ENCODE measurements around the gene RPGRIP1L.
"Not testable (repeated sequence)": the region's sequence is repeated elsewhere in the genome, so short reads cannot be mapped to it uniquely, and the experiment has no call there.

RPGRIP1L gene

DNA sequence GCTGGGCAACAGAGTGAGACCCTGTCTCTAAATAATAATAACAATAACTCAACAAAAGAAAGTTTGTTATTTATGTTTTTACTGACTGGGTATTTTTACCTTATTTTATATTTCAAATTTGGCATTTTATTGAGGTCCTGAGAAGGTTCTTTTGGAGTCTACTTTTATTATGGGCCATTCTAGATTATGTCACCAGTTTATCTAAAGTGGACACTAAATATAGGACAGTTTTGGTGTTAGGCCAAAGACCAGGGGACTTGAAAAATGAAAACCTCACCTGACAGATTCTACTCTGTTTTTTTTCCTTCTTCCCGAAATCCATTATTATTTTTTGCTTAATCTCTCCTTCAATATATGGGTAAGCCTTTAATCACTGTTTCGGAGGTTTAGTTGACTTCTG lies 8.4 kb upstream of the RPGRIP1L start:
- no peak for DNase-seq

DNA sequence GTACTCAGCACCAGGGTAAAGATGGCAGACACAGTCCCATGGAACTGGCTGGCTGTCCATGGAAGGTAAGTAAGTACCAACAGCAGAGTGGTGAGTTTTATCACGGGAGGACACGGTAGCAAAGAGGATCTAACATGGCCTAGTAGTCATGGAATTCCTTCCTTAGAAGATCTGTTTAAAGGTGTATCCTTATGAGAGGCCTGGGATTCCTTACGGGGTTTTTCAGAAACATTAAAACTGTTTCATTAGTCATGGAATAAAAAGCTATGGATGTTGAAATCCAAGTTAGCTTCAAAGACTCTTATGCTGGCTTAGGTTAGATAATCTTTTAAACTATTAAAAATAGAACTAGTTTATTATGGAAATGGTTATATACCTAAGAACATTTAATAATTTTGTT lies 7.7 kb upstream of the RPGRIP1L start:
- no peak for DNase-seq

DNA sequence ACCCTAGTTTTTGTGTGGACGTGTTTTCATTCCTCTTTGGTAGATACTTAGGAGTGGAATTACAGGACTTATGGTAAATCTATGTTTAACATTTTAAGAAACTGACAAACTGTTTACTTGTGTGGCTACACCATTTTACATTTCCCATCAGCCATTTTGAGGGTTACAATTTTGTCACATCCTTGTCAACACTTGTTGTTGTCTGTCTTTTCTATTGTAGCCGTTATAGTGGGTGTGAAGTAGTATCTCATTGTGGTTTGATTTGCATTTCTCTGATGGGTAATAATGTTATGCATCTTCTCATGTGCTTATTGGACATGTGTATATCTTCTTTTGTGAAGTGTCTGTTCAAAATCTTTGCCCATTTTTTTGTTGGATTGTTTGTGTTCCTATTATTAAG lies 4.8 kb upstream of the RPGRIP1L start:
- DNase-seq = no peak

DNA sequence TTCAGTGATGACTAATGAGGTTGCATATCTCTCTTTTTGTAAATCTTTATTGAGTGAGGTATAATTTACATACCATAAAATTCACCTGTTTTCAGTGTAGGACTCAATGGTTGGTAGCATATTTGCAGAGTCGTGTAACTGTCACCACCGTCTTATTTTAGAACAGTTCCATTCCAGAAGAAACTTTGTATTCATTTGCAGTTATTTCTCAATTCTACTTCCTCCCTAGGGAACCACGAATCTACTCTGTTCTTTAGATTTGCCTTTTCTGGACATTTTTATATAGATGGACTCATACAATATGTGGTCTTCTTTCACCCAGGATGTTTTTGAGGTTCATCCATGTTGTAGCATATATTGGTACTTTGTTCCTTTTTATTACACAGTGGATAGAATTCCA lies 4.0 kb upstream of the RPGRIP1L start:
- DNase-seq = peak; percentile 7

DNA sequence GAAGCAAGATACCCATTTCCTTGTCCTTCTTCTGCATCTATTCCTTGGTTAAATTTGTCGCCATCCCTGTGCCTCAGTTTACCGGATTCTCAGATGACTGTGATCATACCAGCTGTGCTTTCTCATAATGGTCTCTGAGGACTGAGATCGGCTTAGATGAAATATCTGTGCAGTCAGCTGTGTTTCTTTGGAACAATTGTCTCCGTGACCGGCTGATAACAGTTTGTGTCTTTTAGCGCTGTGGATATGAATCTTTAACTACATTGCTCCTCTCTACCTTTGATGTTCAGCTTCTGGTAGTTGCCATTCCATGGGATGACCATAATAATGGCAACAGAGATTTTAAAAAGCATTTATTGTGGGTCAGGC lies 770 bp upstream of the RPGRIP1L start:
- no peak for DNase-seq

DNA sequence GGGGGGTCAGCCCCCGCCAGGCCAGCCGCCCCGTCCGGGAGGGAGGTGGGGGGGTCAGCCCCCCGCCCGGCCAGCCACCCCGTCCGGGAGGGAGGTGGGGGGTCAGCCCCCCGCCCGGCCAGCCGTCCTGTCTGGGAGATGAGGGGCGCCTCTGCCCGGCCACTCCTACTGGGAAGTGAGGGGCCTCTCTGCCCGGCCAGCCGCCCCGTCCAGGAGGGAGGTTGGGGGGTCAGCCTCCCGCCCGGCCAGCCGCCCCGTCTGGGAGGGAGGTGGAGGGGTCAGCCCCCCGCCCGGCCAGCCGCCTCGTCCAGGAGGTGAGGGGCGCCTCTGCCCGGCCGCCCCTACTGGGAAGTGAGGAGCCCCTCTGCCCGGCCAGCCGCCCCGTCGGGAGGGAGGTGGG lies 5.4 kb downstream of the RPGRIP1L start:
- DNase-seq = not testable (repeated sequence)

DNA sequence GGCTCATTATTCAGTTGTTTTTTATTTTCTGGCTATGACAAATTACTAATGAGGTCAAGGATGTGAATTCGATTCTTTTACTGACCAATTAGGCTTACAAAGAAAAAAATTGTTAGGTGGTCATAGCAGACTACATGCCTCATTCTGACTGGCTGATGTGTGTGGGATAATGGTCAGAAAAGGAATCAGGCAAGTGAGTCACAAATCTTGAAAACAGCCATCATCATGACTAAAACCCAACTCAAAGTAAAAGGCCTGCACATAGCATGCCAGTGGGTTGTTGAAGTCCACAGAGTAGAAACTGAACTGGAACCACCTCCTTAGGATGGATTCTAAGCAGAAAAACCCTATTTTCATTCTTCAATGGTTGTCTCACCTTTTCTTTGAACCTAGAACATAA lies 8.6 kb downstream of the RPGRIP1L start:
- peak; percentile 83 for DNase-seq

DNA sequence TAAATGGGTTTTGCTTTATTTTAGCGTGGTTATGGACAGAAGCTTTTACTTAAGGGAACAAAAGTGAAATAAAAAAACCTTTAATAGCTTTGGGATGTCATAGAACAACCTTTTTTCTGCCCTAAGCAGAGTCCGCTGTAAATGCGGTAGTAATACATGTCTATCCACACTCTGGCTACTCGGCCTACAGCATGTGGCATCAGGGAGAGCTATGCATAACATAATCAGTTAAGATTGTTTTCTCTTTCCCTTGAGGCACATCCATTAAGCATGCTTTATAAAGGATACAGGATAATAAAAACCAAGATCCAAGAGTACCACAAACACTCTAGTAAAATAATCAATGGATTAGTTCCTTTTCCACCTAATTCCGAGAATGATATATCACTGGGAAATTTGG lies 10.3 kb downstream of the RPGRIP1L start:
- no peak for DNase-seq

DNA sequence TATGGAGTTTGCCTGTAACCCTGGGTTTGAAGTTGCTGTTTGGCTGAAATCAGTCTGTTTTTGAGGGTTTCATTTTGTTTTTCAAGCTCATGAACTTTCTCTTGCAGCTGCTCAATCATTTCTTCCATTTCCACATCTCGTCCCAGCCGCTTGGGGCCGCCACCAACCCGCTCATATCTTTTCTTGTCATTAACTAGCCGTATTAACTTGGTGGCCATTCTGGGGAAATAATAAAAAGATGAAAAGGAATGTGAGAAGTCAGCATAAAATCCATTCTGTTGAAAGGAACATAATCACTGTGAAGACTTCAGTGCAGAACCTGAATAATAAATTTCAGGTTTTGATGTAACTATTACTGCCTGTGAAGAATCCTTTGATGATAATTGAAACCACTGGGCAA lies 11.5 kb downstream of the RPGRIP1L start:
- peak; percentile 65 for DNase-seq

DNA sequence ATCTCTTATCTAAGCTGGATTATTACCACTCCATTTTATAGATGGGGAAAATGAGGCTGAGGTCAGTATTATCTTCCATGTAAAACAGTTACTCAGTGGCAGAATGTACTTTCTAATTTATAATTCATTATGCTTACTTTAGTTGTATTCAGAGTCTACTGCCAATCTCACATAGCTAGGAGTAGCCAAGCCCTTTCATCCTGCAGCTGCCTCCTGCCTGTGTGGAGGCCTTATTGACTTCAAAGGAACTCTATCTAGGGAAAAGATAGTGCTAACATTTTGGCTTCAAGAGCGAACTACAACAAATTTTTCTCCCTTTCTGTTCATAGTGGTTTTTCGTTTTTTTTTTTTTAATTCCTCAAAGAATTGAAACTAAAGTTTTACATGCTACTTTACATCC lies 12.9 kb downstream of the RPGRIP1L start:
- DNase-seq = no peak

DNA sequence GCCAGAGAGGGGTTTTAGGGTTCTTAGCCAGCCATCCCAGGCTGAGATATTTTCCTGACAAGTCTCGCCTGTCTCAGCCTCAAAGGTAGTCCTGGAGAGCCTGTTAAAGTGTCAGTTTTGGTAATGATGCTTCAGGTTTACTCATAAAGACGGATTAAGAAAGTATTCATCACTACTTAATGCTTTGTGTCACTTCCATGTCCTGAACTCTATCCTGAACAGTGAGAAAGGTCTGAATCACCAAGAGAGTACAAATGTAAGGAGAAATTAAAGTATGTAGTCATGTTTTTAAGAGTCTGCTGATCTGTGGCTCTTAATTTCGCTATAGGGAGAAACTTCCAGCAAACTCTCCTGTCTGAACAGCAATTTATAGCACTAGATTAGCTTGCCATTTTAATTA lies 14.0 kb downstream of the RPGRIP1L start:
- DNase-seq = no peak

DNA sequence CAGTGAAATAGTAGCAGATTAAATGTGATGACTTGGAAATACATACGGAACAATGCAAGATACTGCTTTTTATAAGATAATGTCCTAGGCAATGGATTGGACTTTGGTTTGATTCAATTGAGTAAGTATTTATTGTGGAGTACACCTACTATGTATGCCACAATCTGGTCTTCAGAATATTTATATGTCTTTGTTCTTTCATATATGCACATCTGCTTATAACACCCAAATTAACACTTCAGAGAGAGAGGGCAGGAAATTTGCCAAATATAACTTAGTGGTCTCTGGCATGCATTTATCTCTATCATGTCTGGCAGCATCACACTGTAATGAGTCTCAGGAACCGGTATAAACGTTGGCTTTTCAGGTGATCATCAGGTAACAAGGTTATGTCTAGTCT lies 16.9 kb downstream of the RPGRIP1L start:
- DNase-seq = no peak

DNA sequence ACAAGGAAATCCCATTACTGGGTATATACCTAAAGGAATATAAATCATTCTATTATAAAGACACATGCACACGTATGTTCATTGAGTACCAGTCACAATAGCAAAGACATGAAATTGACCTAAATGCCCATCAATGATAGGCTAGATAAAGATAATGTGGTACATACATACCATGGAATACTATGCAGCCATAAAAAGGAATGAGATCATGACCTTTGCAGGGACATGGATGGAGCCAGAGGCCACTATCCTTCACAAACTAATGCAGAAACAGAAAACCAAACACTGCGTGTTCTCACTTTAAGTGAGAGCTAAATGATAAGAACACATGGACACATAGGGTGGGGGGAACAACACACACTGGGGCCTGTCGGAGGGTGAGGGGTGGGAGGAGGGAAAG lies 18.3 kb downstream of the RPGRIP1L start:
- not testable (repeated sequence) for DNase-seq

DNA sequence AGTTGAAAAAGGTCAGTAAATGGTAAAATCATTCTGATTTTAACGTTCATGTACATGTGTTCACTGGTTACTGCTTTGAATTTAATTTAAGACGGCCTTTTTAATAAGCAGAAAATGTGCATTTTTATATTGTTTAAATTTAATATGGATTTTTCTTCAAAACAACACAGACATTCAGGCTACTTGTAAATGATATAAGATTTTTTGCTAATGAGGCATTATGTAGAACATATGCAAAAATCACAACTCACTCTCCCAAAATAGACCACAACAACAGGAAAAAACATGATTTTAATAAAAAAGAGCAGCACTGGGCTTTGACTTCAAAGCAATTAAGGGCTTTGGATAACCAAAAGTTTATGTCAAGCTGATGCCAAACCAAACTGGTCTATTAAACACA lies 22.3 kb downstream of the RPGRIP1L start:
- DNase-seq = no peak

DNA sequence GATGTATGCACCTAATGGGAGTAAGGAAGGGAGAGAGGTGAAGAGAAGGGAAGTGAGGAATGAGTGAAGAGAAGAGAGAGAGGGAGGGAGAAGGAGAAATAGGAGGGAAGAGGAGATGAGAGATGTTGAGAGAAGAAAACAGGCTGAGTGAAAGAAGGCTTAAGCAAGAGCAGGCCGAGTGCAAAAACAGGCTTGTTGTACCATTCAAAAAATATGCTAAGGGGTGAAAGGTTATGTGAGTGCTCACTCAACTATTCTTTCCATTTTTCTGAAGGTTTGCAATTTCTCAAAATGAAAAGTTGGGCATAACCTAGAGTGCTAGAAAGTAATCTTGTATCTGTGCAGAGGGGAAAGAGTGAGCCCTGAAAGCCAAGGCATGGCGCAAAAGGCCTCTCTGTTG lies 22.9 kb downstream of the RPGRIP1L start:
- no peak for DNase-seq

DNA sequence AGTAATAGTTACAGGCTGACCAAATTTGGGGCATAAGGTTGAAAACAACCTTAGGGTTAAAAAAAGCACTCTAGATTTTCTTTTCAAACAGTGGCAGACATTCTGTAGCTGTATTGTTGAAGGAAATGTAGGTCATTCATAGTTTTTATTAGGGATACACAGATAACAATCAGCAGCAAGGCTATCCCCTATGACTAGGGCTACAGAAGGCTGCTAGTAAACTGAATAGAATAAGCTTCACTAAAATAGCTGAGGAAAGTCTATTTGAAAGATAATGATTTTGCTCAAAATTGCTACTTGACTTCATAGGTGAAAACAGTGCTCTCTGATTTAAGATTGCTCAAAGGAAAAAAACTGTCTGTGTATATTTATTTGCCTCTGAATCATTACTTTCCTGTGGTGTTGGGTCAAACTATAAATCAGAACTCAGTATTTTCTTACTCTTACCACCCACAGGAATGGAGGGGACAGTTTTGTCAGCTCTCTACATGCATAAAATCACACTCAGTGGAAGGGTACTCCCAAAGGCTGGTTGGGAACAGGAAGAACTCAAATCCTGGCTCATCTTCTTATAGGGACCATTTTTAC lies 24.8 kb downstream of the RPGRIP1L start:
- DNase-seq = no peak

DNA sequence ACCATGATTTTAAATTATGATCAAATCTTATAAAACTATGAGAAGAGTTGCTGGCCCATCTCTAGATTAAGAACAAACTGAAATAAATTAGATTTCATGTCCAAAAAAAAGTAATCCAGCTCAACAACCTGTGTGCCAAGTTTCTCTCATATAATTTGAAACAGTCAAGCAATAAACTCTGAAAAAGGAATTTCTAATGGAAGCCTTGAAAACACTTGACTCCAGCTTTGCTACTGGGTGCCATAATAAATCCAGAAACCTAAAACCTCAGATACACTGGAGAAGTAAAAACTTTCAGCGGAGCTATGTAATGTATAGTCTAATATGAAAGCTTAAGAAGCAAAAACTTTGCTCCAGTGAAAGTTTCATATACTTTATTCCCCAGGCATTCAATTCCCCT lies 25.5 kb downstream of the RPGRIP1L start:
- no peak for DNase-seq

DNA sequence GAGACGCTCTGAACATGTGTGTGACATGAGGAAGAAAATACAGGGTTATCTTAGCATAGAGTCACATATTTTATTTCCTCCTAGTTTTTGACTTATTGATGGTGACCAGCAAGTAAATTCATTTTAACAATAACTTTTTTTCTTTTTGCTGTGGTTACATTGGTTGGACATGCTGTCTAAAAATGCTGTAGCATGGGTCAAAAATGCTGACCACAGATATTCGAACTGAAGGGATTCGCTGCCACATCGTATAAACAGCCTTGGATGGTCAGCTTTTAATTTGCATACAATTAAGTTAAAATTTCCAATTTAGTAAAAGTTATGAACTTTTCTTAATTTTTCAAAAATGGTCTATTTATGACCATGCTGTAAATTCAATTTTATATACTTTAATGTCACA lies 30.5 kb downstream of the RPGRIP1L start:
- DNase-seq = no peak

DNA sequence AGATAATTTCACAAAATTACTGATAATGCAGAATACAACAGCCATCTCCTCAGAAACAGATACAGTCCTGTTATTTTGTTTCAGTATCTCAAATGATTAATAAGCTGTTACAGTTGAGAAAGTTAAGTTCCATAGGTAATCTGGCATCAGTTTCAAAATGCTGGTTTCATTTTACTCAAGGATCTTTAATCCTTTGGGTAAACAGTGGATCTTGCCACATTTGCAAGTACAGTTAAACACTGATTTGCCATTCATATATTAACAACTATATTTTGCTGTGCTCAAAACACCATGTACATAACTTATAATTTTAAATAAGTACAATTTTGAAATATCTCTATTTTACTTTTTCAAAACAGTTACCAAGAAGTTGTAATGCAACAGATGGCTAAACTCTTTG lies 31.2 kb downstream of the RPGRIP1L start:
- DNase-seq = no peak

DNA sequence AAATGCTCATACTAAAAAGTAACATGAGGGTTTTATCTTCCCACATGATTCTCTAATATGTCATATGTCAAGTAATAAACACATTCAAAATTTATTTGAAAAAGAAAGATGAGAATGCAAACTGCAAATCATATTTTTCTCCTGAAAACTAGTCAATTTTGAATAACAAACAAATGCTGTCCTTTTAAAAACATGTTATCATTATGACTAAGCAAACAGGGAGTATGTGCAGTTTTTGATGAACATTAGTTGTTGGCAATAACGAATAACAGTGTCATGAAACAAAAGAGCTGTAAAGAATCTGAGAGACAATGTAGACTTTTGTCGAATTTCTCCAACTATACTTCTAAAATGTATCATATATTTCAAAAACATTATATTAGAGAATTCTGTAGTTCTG lies 34.8 kb downstream of the RPGRIP1L start:
- no peak for DNase-seq

DNA sequence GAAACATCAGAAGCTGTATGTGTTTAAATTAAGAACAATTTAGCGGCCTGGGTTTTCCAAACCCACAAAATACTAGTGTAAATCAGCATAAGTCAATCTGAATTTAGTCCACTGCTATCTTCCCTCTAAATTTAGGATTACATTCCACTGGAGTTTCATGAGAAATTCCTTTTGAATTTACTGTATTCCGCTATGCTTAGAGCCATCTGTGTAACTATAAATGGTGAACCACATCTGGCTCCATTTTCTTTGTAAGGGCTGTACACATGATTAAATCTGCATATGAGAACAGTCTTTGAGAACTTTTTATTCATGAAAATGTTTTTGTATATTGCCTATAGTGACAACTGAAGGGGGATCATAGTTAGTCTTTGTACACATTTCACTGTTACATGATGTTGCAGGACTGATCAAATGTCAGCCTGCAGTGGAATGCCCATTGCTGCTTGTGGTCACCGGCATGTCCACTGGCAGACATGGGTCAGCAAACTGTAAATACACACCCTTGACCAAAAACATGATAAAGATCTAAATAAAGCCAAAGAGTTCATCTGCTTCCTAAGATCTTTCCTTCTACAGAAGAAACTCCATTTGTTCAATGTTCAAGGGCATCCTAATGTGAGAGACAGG lies 36.8 kb downstream of the RPGRIP1L start:
- peak; percentile 81 for DNase-seq

DNA sequence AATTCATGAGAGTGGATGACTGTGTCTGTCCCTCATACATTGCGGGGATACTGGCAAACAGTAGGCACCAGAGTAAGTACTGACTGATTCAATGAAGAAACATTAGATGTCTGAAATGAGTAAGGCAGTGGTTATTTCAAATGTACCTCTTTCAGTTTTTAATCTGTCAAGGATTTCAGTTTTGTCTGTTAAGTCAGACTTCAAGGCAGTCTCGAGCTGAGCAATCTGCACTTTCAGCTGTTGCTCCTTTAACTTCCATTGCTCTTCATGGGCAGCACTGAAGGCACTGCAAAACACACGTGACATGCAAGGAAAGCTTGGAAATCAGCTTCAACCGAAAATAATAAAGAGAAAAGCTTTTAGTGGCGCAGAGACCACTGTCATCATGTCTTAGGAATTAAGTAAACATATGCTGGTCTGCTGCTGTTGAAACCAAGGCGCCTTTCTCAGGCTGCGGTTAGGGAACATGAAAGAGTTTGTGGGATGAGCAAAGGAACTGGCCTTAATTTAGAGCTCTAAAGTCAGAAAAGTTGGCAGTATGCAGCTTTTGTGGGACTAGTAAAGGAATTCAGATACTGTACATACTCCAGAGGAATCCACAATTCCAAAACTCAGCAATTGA lies 38.8 kb downstream of the RPGRIP1L start:
- peak; percentile 99 for DNase-seq

DNA sequence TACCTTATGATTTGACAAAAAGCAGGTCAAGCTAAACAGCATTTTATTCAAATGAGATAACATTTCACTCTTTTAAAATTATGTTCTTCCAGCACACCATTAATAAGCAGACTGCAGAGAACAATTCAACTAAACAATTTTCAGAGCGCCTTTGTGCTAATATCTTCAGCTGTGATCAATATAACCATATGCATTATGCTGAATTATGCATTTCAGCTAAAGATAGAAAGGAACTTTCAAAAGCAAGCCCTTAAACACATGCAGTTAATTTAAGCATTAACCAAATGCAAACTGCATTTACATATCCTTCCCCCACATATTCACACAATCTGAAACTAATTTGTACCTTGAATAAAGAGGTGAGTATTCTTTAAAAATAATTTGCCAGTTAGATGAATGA lies 41.6 kb downstream of the RPGRIP1L start:
- DNase-seq = no peak

DNA sequence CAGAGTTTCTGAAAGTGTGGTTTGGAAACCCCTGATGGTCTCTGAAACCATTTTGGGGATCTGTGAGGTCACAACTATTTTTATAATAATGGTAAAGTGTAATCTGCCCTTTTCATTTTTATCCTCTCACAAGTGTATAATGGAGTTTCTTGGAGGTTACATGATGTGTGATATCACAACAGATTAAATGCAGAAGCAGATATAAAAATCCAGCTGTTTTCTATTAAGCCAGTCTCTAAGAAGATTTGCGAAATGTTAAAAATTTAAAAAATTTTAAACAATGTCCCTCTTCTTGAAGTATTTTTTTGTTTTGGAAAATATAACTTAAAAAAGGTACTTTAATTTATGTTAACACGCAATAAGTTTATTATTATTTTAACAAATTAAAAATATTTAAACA lies 48.7 kb downstream of the RPGRIP1L start:
- DNase-seq = no peak

DNA sequence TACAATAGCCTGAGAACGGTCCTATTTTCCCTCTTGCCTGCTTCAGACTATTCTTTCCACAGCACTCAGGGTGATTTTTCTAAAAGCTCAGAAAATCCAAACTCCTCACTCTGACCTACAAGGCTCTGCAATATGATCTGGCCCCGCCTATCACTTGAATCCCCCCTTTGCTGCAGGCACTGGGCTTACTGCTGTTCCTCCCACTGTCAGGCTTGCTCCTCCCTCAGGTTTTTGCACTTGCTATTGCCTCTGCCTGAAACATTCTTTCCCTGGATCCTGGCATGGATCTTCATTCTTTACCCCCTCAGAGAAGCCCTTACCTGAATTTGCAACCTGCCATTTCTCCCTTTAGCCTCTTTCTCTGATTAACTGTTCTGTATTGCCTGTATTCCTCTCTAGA lies 52.3 kb downstream of the RPGRIP1L start:
- DNase-seq = no peak

All from fibroblast of skin of scalp (primary cell).